ENCODE data around the gene MGAT5.

Gene MGAT5

DNA sequence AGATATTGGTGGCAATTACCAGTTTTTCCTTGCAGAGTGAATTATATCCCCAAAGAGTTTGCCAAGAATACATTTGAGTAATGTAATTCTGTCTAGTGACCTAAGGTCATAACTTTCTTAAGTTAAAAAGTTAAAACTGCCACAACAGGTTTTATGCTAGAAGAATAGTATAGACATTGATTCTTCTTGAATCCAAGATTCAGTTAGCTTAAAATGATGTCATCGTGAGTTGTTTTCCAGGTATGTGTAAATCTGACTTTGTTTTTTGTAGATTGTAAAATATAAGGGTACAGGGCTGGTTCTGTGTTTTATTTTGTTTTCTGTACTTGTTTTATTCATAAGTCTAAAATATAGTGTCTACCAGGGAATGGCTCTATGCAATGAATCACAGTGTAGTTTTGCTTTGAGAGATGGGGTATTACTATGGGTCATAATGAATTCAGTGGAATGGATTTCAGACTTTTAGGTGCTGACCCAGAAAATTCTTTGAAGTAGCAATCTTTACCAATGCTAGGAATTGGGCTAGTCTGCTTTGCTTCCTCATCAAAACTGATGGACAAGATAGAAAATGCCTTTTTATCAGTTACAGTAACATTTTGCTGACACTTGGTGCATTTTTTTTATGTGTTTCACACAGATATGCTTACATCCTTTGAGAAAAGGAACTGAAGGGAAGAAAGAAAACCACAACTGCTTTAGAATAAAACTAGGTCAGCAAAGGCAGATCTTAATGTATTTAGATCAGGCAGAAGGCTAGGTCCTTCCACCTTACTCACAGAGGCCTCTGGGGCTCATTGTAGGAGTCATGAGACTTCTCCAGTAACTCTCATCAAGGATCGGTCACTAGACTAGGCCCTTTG is 20.8 kb upstream of the MGAT5 start:
- H3K4me3 ChIP-seq (ENCODE audit: low read depth, low read length): no peak overlapping the region
- no peak overlapping the region for H3K9ac ChIP-seq (ENCODE audit: low read depth, low read length)
- no peaks in the 10 kb centered on the region for H3K9me3 ChIP-seq (ENCODE audit: control insufficient read depth, insufficient read depth, low read length)
- no peaks in the 10 kb centered on the region for H3K4me1 ChIP-seq (ENCODE audit: control insufficient read depth, insufficient read depth, low read length)
- no peaks in the 10 kb centered on the region for H3K27me3 ChIP-seq (ENCODE audit: control insufficient read depth, insufficient read depth, low read length)
- H3K36me3 ChIP-seq (ENCODE audit: control insufficient read depth, insufficient read depth, low read length): no peaks in the 10 kb centered on the region

DNA sequence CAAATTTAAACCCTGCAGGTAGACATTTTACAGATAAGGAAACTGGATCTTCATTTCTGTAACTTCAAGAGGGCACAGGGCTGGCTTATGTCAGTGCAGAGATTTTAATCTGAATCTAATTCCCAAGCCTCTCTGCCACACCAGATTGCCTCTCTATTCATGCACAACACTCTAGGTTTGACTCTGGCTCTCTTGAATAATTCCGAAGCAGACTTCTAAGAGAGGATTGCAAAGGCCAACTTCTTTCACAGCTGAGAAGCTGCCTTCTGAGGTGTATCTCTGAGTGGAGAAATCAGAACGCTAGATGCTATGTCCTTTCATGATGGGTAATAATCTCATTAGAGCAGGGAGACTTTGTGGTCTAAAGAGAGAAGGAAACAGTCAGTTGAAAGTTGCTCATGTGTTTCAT is 20.1 kb upstream of the MGAT5 start:
- Histone ChIP-seq H3K4me3 (ENCODE audit: low read depth, low read length) (no peak overlapping the region), H3K36me3 (ENCODE audit: control insufficient read depth, insufficient read depth, low read length) (no peaks in the 10 kb centered on the region), H3K27me3 (ENCODE audit: control insufficient read depth, insufficient read depth, low read length) (no peaks in the 10 kb centered on the region), H3K4me1 (ENCODE audit: control insufficient read depth, insufficient read depth, low read length) (no peaks in the 10 kb centered on the region), H3K9ac (ENCODE audit: low read depth, low read length) (no peak overlapping the region), H3K9me3 (ENCODE audit: control insufficient read depth, insufficient read depth, low read length) (no peaks in the 10 kb centered on the region)

DNA sequence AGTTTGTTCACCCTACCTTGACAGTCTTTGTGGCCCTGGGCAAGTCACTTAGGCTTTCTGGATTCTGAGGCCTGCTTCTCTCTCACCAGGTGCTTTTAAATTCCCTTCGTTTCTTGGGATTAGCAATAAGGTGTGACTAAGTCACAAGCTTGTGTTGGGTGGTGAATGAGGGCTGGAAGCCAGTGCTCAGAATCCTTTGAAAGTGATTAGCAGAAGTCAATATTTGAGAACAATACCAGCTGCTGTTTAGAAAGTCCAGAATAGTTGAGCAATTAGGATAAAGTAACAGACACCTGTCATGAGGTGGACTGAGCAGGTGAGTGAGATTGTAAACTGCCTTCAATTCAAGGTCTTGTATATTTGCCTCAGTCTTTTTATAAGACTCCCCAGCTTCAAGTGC is 19.3 kb upstream of the MGAT5 start:
- no peaks in the 10 kb centered on the region for H3K36me3 ChIP-seq (ENCODE audit: control insufficient read depth, insufficient read depth, low read length)
- no peaks in the 10 kb centered on the region for H3K9me3 ChIP-seq (ENCODE audit: control insufficient read depth, insufficient read depth, low read length)
- H3K27me3 ChIP-seq (ENCODE audit: control insufficient read depth, insufficient read depth, low read length): no peaks in the 10 kb centered on the region
- no peak overlapping the region for H3K4me3 ChIP-seq (ENCODE audit: low read depth, low read length)
- H3K4me1 ChIP-seq (ENCODE audit: control insufficient read depth, insufficient read depth, low read length): no peaks in the 10 kb centered on the region
- no peak overlapping the region for H3K9ac ChIP-seq (ENCODE audit: low read depth, low read length)

DNA sequence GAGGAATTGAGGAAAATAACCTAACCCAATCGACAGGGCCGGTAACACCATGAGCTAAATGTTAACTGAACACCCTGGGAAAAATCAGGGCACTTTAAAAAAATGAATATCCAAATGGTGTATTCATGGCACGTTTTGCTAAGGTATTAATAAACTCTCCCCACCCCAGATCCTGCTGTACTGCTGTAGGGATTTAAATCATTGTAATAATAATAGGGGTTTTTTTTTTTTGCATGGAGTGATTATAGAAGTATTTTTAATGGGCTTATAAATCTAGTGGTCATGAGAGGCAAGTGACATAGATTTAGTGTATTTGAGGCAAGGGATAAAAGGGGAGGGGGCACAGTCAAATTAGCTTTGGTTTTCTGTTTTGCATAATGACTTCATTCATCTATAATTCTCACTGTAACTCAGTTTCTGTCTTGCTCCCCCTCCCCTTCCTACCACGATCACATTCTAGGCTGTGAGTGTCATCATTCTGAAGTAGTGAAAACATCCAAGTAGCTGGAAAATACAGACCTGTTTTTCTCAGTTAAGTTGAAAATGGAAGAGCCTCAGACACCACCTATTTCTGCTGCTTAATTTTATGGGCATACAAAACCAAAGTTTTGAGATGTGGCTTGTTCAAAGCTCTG is 18.2 kb upstream of the MGAT5 start:
- no peaks in the 10 kb centered on the region for H3K36me3 ChIP-seq (ENCODE audit: control insufficient read depth, insufficient read depth, low read length)
- no peaks in the 10 kb centered on the region for H3K9me3 ChIP-seq (ENCODE audit: control insufficient read depth, insufficient read depth, low read length)
- no peaks in the 10 kb centered on the region for H3K4me1 ChIP-seq (ENCODE audit: control insufficient read depth, insufficient read depth, low read length)
- H3K4me3 ChIP-seq (ENCODE audit: low read depth, low read length): no peak overlapping the region
- H3K9ac ChIP-seq (ENCODE audit: low read depth, low read length): no peak overlapping the region
- no peaks in the 10 kb centered on the region for H3K27me3 ChIP-seq (ENCODE audit: control insufficient read depth, insufficient read depth, low read length)

DNA sequence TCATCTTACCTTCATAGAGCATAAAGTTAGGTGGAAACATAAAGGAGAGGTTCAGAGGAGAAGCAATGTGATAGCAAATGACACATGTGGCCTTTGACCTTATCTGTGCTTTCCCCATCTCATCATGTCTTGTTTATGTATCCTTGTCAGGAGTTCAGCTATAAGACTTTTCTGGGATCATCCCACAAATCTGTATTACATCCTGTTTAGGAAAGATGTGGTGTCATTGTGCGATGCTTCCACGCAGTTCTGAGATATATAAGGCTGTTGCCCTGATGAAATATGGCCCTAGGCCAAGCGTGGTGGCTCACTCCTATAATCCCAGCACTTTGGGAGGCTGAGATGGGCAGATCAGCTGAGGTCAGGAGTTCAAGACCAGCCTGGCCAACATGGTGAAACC is 15.5 kb upstream of the MGAT5 start:
- no peak overlapping the region for H3K4me3 ChIP-seq (ENCODE audit: low read depth, low read length)
- no peak overlapping the region for H3K9ac ChIP-seq (ENCODE audit: low read depth, low read length)
- H3K4me1 ChIP-seq (ENCODE audit: control insufficient read depth, insufficient read depth, low read length): no peaks in the 10 kb centered on the region
- no peaks in the 10 kb centered on the region for H3K36me3 ChIP-seq (ENCODE audit: control insufficient read depth, insufficient read depth, low read length)
- no peaks in the 10 kb centered on the region for H3K27me3 ChIP-seq (ENCODE audit: control insufficient read depth, insufficient read depth, low read length)
- no peaks in the 10 kb centered on the region for H3K9me3 ChIP-seq (ENCODE audit: control insufficient read depth, insufficient read depth, low read length)

DNA sequence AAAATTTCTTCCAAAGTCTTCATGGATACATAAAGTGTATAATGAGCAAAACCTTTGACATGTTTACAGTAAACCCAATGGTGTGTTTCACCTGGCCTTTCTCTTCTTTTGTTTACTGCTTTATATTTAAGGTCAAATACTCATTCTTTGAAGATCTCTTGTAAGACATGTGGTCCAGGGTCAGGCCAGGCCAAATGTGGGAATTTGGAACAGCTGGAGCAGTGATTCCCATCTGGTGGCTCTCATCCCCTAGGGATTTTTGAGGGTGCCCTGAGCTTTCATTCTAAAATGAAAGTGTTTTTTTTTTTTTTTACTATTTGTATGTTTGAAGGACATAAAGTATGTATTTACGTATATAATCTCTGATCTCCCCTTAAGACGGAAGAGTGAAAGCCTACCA is 13.8 kb upstream of the MGAT5 start:
- Histone ChIP-seq H3K36me3 (ENCODE audit: control insufficient read depth, insufficient read depth, low read length) (no peaks in the 10 kb centered on the region), H3K4me3 (ENCODE audit: low read depth, low read length) (no peak overlapping the region), H3K9ac (ENCODE audit: low read depth, low read length) (no peak overlapping the region), H3K9me3 (ENCODE audit: control insufficient read depth, insufficient read depth, low read length) (no peaks in the 10 kb centered on the region), H3K27me3 (ENCODE audit: control insufficient read depth, insufficient read depth, low read length) (no peaks in the 10 kb centered on the region), H3K4me1 (ENCODE audit: control insufficient read depth, insufficient read depth, low read length) (no peaks in the 10 kb centered on the region)

DNA sequence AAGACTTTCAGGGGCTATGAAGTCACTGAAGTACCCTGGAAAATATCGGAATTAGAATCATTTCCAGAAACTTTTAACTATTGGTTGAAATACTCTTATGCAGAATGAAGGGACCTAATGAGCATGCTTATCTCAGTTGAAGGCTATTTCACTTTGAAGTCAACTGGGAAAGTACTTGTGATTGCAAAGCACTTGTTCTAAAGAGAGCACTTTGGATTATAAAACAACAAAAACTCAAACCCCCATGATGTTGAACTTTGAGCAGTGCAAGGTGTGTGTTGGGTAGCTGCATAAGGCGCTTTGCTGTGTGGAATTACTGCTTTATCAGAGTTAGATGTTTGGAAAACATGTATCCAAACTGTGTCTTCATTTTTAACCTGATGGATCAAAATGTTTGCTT is 12.0 kb upstream of the MGAT5 start:
- Histone ChIP-seq H3K4me1 (ENCODE audit: control insufficient read depth, insufficient read depth, low read length) (peaks cover 4% of the 10 kb centered on the region), H3K9me3 (ENCODE audit: control insufficient read depth, insufficient read depth, low read length) (no peaks in the 10 kb centered on the region), H3K27me3 (ENCODE audit: control insufficient read depth, insufficient read depth, low read length) (no peaks in the 10 kb centered on the region), H3K9ac (ENCODE audit: low read depth, low read length) (no peak overlapping the region), H3K36me3 (ENCODE audit: control insufficient read depth, insufficient read depth, low read length) (no peaks in the 10 kb centered on the region), H3K4me3 (ENCODE audit: low read depth, low read length) (no peak overlapping the region)

DNA sequence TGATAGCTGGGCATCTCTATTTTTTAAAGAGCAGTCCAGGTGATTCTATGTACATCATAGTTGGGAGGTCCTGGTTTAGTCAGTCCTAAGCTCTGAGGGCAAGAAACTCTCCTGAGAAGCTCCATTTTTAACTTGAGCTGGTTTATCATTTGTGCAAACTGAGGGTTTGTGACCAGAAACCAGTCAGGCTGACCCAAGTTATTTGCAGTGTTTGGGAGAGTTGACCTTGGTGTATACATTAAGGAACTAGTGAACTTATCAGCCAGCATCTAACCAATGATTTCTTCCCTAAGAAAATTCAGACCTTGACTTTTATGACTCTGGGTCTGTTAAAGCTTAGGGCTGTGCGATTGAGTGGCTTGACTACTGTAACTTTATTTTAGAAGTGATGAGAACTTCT is 10.6 kb upstream of the MGAT5 start:
- H3K9me3 ChIP-seq (ENCODE audit: control insufficient read depth, insufficient read depth, low read length): no peaks in the 10 kb centered on the region
- H3K4me1 ChIP-seq (ENCODE audit: control insufficient read depth, insufficient read depth, low read length): peaks cover 4% of the 10 kb centered on the region
- H3K27me3 ChIP-seq (ENCODE audit: control insufficient read depth, insufficient read depth, low read length): no peaks in the 10 kb centered on the region
- H3K36me3 ChIP-seq (ENCODE audit: control insufficient read depth, insufficient read depth, low read length): no peaks in the 10 kb centered on the region
- no peak overlapping the region for H3K4me3 ChIP-seq (ENCODE audit: low read depth, low read length)
- no peak overlapping the region for H3K9ac ChIP-seq (ENCODE audit: low read depth, low read length)

DNA sequence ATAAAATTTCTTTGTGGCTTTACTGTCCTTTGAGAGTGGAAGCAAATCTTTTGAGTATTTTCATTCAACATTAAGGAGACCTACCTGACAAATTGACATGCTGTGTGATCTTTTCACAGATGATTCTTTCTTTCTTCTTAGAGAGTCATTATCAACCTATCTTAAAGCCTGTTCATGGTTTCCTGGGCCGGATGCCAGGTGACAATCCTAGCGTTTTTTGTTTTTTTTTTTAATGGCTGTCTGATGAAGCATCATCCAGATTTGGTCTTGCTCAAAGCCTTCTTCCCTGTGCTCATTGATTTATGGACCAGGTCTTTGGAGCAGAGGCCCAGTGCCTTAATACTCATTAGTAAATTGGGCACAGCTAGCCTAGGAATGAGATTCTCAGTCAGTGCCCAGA is 9.8 kb upstream of the MGAT5 start:
- Histone ChIP-seq H3K4me3 (ENCODE audit: low read depth, low read length) (no peak overlapping the region), H3K36me3 (ENCODE audit: control insufficient read depth, insufficient read depth, low read length) (no peaks in the 10 kb centered on the region), H3K4me1 (ENCODE audit: control insufficient read depth, insufficient read depth, low read length) (peaks cover 4% of the 10 kb centered on the region), H3K27me3 (ENCODE audit: control insufficient read depth, insufficient read depth, low read length) (no peaks in the 10 kb centered on the region), H3K9me3 (ENCODE audit: control insufficient read depth, insufficient read depth, low read length) (no peaks in the 10 kb centered on the region), H3K9ac (ENCODE audit: low read depth, low read length) (no peak overlapping the region)

DNA sequence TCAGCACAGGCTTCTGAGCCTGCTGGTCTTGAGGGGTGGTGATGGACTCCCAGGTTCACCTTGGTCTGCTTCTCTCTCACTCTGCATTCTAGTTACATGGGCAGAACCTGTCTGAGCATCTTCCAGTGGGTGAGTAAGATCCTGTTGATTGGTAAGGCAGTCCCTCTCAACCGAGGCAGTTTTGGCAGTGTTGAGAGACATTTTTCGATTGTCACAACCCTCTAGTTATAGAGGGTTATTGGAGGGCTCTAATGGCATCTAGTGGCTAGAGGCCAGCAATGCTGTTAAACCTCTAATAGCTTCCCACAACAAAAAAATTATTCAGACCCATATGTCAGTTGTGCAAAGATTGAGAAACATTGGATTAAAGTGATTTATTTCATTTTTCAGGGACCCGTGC is 9.3 kb upstream of the MGAT5 start:
- Histone ChIP-seq H3K9me3 (ENCODE audit: control insufficient read depth, insufficient read depth, low read length) (no peaks in the 10 kb centered on the region), H3K4me3 (ENCODE audit: low read depth, low read length) (no peak overlapping the region), H3K36me3 (ENCODE audit: control insufficient read depth, insufficient read depth, low read length) (no peaks in the 10 kb centered on the region), H3K4me1 (ENCODE audit: control insufficient read depth, insufficient read depth, low read length) (peaks cover 4% of the 10 kb centered on the region), H3K9ac (ENCODE audit: low read depth, low read length) (no peak overlapping the region), H3K27me3 (ENCODE audit: control insufficient read depth, insufficient read depth, low read length) (no peaks in the 10 kb centered on the region)

DNA sequence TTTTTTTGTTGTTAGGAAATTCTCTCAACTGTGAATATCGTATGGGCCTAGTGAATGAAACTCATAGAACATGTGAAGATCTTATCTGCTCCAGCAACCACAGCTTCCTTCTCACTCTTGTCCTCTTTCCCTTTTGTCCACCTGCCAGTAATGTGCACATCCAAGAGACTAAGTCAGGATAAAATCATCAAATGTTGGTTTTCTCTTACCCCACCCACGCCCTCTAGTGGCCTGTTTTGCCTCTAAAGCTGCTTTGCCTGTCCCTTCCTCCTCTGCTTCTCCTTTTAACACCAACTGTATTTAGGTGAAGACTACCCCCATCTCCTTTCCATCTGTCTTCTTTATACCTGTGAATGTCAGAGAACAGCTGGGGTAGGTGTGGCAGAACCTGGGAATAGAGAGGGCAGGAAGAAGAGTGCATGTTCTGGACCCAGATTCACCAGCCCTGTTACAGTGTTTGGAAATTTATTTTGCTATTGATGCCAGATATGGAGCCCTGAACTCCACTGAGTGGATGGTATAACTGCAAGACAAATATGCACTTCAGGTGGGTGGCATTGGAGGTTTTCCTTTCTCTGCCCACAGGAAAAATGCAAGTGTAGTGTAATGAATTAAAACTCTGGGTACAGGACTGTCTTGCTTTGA is 8.4 kb upstream of the MGAT5 start:
- Histone ChIP-seq H3K27me3 (ENCODE audit: control insufficient read depth, insufficient read depth, low read length) (no peaks in the 10 kb centered on the region), H3K9me3 (ENCODE audit: control insufficient read depth, insufficient read depth, low read length) (no peaks in the 10 kb centered on the region), H3K4me1 (ENCODE audit: control insufficient read depth, insufficient read depth, low read length) (peaks cover 4% of the 10 kb centered on the region), H3K4me3 (ENCODE audit: low read depth, low read length) (no peak overlapping the region), H3K36me3 (ENCODE audit: control insufficient read depth, insufficient read depth, low read length) (no peaks in the 10 kb centered on the region), H3K9ac (ENCODE audit: low read depth, low read length) (no peak overlapping the region)
